ENCODE results near the gene ANKRD36C. TPM values are rescaled to one million over a fixed set of nuclear protein-coding genes. Genes with fewer than 3 reads are reported as not detected.
"Not testable (repeated sequence)": the region's sequence is repeated elsewhere in the genome, so short reads cannot be mapped to it uniquely, and the experiment has no call there.

The ANKRD36C gene
- total RNA-seq, 1 experiment from 2014 or later = 7.3 TPM

DNA sequence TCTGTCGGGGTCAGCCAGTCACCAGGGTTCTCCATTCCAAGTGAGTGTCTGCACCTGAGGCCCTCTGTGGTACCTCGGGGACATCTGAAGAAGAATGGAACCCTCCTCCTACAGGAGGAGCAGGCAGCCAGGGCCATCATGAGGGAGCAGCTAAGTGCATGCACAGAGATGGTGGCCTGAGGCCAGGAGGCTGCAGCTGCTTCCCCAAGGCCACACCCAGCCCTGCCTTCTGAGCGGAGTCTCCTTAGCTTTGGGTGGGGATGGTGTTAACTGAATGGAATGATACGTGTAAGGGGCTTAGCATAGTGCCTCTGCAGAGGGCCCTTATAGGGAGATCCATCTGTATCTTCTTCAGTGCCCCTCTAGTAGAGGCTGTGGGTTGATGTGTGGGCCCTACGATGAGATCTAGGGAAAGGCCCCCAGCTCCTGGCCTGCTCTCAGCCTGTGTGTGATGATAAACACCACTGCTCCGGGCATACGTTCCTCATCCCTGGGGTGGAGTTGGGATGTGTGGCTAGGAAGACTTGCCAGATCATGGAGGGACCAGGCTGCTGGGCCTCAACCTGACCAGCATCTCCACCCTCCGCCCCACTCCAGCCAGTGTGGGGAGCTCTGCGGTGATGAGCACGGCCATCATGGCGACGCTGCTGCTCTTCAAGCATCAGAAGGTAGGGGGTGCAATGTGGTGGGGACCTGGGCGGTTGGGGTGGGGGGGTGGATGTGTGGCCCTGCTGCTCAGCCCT, 192.3 kb downstream of the ANKRD36C start:
- not testable (repeated sequence) for DNase-seq (ENCODE audit: low spot score)

- DNase-seq (ENCODE audit: low spot score) = not testable (repeated sequence)
These were observed 195.2 kb downstream of the ANKRD36C start for GRCh38 chr2:95796249-95797099.

DNA sequence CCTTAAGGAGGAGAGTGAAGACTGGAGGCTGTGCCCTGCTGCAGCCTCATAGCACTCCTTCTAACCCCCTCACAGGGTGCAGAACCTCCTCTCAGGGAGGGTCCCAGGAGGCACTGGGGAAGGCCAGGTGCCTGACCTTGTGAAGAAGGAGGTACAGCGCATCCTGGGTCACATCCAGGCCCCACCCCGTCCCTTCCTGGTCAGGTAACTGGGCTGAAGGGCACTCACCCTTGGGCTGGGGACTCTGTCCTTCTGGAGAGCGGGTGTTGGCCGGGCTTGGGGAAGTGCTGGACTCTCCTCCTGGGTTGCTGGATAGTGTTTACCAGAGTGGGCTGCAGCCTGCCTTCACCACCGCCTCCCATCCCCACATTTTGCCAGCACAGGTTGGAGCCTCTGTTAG, 197.7 kb downstream of the ANKRD36C start:
- not testable (repeated sequence) for DNase-seq (ENCODE audit: low spot score)

- DNase-seq (ENCODE audit: low spot score) = not testable (repeated sequence)
These were observed 201.4 kb downstream of the ANKRD36C start for GRCh38 chr2:95790180-95790579.

DNA sequence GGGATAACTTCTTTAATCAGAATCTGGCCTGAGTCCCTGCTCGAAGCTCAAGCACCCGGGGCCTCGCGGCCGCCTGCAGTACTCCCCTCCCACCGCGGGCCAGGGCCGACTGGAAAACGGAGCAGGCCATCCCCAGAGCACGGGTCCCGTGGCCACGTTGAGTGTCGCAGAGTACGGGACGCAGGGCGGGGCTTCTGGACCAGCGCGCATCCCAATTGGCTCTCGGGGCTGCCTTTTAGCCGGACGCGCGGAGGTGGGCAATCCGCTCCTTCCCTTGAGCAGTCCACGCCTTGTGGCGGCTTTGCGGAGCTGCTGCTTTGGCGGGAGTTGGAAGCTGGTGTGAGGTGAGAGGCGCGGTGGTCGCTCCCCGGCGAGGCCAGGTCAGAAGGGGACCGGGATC, 202.2 kb downstream of the ANKRD36C start:
- not testable (repeated sequence) for DNase-seq (ENCODE audit: low spot score)

- DNase-seq (ENCODE audit: low spot score) = not testable (repeated sequence)
These were observed 203.0 kb downstream of the ANKRD36C start for GRCh38 chr2:95788642-95789041.

Small RNAs within 50 kb of the gene (small RNA-seq; reads per million reads assigned to genes)
- gene RN7SL210P = not detected

Other genes starting within 250 kb of the ANKRD36C start
- gene GPAT2, start 43.1 kb upstream of the ANKRD36C start, total RNA-seq (2014; rRNA removed; shearing (Covaris generic)) = not detected in 2 replicates
- gene ADRA2B, start 124.7 kb upstream of the ANKRD36C start, total RNA-seq (2014; rRNA removed; shearing (Covaris generic)) = 0.46 TPM in 1 of 2 replicates, not detected in the other
- gene ASTL, start 146.7 kb upstream of the ANKRD36C start, total RNA-seq (2014; rRNA removed; shearing (Covaris generic)) = 0.18 and 2.5 TPM in 2 replicates
- gene DUSP2, start 153.6 kb upstream of the ANKRD36C start, total RNA-seq (2014; rRNA removed; shearing (Covaris generic)) = 73.5 and 75.7 TPM in 2 replicates
- gene STARD7, start 217.0 kb upstream of the ANKRD36C start, total RNA-seq (2014; rRNA removed; shearing (Covaris generic)) = 133 and 166 TPM in 2 replicates

Data from HT-29 (cell line).